MM.1S (cell line): Measurements from ENCODE around the gene AANAT.

Experiments used
- CTCF ChIP-seq: fragments of 300-600 bp; sonication (generic); IDR thresholded peaks from 2 replicates; pipeline ENCODE4 v1.5.1; 2016; ENCODE audit warnings: antibody characterized with exemption, low read length, mixed read lengths
- EZH2phosphoT487 ChIP-seq: fragments of 300-600 bp; sonication (generic); IDR thresholded peaks from 2 replicates; pipeline ENCODE4 v1.6.1; 2018; ENCODE audit warnings: antibody characterized with exemption, low read length

DNA sequence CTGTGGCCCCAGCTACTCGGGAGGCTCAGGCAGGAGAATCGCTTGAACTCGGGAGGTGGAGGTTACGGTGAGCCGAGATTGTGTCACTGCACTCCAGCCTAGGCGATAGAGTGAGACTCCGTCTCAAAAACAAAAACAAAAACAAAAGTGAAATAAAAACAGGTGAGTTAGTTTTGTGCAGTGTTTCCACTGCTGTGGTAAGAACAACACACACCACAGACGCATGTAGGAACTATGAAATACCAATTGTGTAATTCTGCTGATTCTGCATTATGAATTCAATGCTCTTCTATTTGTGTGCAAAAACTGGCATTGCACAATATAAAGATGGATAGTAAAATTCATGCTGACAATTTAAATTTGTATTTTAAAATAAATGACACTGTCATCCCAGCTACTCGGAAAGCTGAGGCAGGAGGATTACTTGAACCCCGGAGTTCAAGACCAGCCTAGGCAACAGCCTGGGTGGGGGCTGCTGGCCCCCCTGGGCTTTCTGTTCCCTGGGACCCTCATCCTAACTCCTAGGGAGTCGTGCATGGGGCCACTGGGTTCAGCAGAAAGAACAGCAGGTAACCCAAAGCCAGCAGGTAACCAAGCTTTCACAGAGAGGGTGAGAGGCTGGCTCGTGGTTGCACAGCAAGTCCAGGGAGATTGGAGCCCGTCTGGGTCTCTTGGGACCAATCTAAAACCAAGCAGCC, 44.4 kb downstream of the AANAT start:
- TF ChIP-seq EZH2phosphoT487: no peak
- TF ChIP-seq CTCF: no peak
